ENCODE measurements around the gene TUBA8.

DNA sequence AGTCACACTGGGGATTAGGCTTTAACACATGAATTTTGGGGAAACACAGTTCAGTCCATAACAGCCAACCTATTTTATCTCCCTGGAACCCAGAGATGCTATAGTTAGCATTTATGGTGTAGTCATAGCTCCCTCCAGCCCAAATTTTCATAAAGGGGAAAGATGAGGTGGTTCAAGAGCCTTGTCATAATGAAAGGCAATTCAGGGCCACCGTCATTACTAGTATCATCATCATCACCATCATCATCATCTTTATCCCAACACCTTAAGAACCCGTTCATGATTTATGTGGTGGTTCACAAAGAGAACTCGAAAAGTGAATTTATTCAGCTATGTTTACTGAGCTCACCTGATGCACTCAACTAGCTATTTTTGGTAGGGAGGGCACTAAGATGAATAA lies 2.4 kb upstream of the TUBA8 start:
- no peak for TF ChIP-seq CTCF (IDR thresholded peaks at IDR 0.05)
- TF ChIP-seq POLR2A (IDR thresholded peaks at IDR 0.05), result no peak
- no peak for TF ChIP-seq EP300 (IDR thresholded peaks at IDR 0.05)

Measured in tibial nerve (tissue), 4 donors.